Upper lobe of left lung (tissue), 4 donors: Measurements from ENCODE around the gene ARPIN.

ENCODE experiments used
- CTCF ChIP-seq, 6 experiments: fragments of 450-650 bp in 4 of 6; fragments of 200-600 bp in 2 of 6; sonication (generic) in 2 of 6; IDR thresholded peaks; one replicate each; pipeline ENCODE4 v1.5.1; 2016 to 2019; ENCODE audit warnings: antibody characterized with exemption in 6 of 6
- EP300 ChIP-seq, 4 donors: sonication (generic); formaldehyde crosslinking; IDR thresholded peaks; one replicate each; pipeline ENCODE4 v1.5.1; 2017; ENCODE audit warnings: antibody characterized with exemption in 4 of 4, control low read depth in 2 of 4

DNA sequence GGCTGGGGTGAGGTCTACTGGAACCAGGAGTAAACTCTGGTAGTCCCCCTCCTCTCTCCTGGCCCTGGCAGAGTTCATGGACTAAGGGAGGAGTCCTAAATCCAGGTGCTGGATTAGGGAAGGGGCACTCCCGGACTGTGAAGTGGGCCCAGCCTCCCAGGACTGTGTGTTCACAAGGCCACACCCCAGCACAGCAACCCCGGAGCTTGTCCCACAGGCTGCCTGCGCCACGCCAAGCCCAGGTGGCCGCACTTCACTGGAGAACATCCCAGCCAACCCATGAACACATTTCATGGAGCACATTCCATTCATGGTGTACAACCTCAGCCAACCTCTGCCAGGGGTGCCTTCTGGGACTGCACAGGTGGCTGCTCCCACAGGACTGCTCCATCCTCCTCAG, 8.2 kb downstream of the ARPIN start:
- TF ChIP-seq CTCF (IDR thresholded peaks at IDR 0.05), result no peak
- no peak for TF ChIP-seq EP300 (IDR thresholded peaks at IDR 0.05)
